Measurements from ENCODE around the gene CCDC158. TPM values are rescaled to one million over a fixed set of nuclear protein-coding genes. Genes with fewer than 3 reads are reported as not detected.

CCDC158 gene
- total and polyA plus RNA-seq, 2 of the 8 experiments (the other 6 are each of a cell fraction or from before 2014, with no cell fraction given): not detected

GRCh38 chr4:76363556-76364290 is 57.2 kb downstream of the CCDC158 start:
- no peak overlapping the region for H3K14ac ChIP-seq (ENCODE audit: insufficient read length)
- no peaks in the 10 kb centered on the region for H3K79me2 ChIP-seq (ENCODE audit: control insufficient read depth in 1 of 2, insufficient read depth in 2 of 2, low read length in 2 of 2)
- H2AK5ac ChIP-seq (ENCODE audit: low read depth, low read length): no peak overlapping the region
- no peak overlapping the region for H3K18ac ChIP-seq (ENCODE audit: extremely low read depth, low read length)
- H2BK5ac ChIP-seq (ENCODE audit: low read depth, low read length): no peak overlapping the region
- no peak overlapping the region for H3K4me2 ChIP-seq (ENCODE audit: insufficient read depth in 1 of 2, low read depth in 2 of 2, low read length in 2 of 2)
- H4K91ac ChIP-seq (replicated peaks; ENCODE audit: insufficient read length, low read length): no peak overlapping the region
- ChIA-PET POLR2A (ENCODE audit: partially characterized antibody) (no interaction called here), CTCF (ENCODE audit: partially characterized antibody) (interaction anchor here (0.9 to 3.0 kb wide), 4 partner anchors 9 to 23 kb away, joined by 3 to 21 read pairs (median 3); no protein-coding TSS in a partner anchor)
- H3K27me3 ChIP-seq (replicated peaks in 1 of 4; ENCODE audit: control insufficient read depth in 3 of 4, extremely low read depth in 1 of 4, insufficient read depth in 3 of 4, low read length in 3 of 4): no peaks in the 10 kb centered on the region
- H3K23me2 ChIP-seq (ENCODE audit: low read depth, low read length): no peaks in the 10 kb centered on the region
- H4K8ac ChIP-seq (ENCODE audit: extremely low read depth, insufficient read depth, low read length): no peak overlapping the region
- no peak overlapping the region for H3K23ac ChIP-seq (ENCODE audit: insufficient read length)
- no peaks in the 10 kb centered on the region for H4K20me1 ChIP-seq (replicated peaks in 1 of 2; ENCODE audit: control insufficient read depth in 1 of 2, insufficient read depth in 2 of 2, low read length in 2 of 2)
- no peak overlapping the region for H2AFZ ChIP-seq (ENCODE audit: low read length)
- H2BK20ac ChIP-seq (ENCODE audit: low read length): no peak overlapping the region
- DNase-seq (ENCODE audit: low read depth in 1 of 2, low spot score in 2 of 2) (no peak), FAIRE-seq (no peak)
- H3K36me3 ChIP-seq (ENCODE audit: control insufficient read depth in 2 of 4, insufficient read depth in 4 of 4, low read length in 3 of 4): no peaks in the 10 kb centered on the region
- no peak overlapping the region for H2BK120ac ChIP-seq (replicated peaks; ENCODE audit: low read depth, low read length)
- H3K4me1 ChIP-seq (replicated peaks in 1 of 4; ENCODE audit: control insufficient read depth in 3 of 4, insufficient read depth in 4 of 4, low read length in 3 of 4): no peaks in the 10 kb centered on the region
- H2BK15ac ChIP-seq (ENCODE audit: low read length): no peak overlapping the region
- no peaks in the 10 kb centered on the region for H3K79me1 ChIP-seq (ENCODE audit: low read depth, low read length)
- H3K4me3 ChIP-seq (ENCODE audit: extremely low read depth in 1 of 4, insufficient read depth in 2 of 4, low read depth in 3 of 4, low read length in 4 of 4): no peak overlapping the region
- H4K5ac ChIP-seq (ENCODE audit: insufficient read length, low read depth, low read length): no peak overlapping the region
- H3K56ac ChIP-seq (replicated peaks; ENCODE audit: insufficient read length, low read depth, low read length): no peak overlapping the region
- no peak overlapping the region for H2BK12ac ChIP-seq (ENCODE audit: low read depth, low read length)
- no peak overlapping the region for H3K9ac ChIP-seq (replicated peaks in 1 of 4; ENCODE audit: extremely low read depth in 1 of 4, low read depth in 3 of 4, low read length in 3 of 4)
- WGBS, 2 experiments (ENCODE audit: extremely low coverage in 1 of 2, insufficient coverage in 1 of 2, insufficient read length in 1 of 2, insufficient replicate concordance in 2 of 2, low coverage in 1 of 2, low lambda C conversion rate in 2 of 2, missing lambda C conversion rate in 1 of 2): 94% methylated on average over 6 of the region's 6 CpGs; no CpG with 5 or more reads in 1 of the 2 experiments
- peaks cover 7 to 9% of the 10 kb centered on the region in 2 experiments; a peak in 3 of 4 replicates for H3K9me3 ChIP-seq (ENCODE audit: insufficient read depth in 2 of 2, low read depth in 1 of 2, low read length in 1 of 2)
- no peak overlapping the region for H3K4ac ChIP-seq (replicated peaks; ENCODE audit: insufficient read length, low read depth, low read length)
- no peak overlapping the region for H3K27ac ChIP-seq (ENCODE audit: low read depth, low read length)
- TF ChIP-seq ZNF274 (IDR thresholded peaks at IDR 0.05; ENCODE audit: borderline replicate concordance, extremely low read depth, low read length) (no peak), POLR2A (IDR thresholded peaks at IDR 0.05; ENCODE audit: control extremely low read depth in 1 of 2, low read depth in 2 of 2, low read length in 2 of 2) (no peak), HDAC2 (IDR thresholded peaks at IDR 0.05; ENCODE audit: borderline replicate concordance in 1 of 2, low read depth in 2 of 2, low read length in 2 of 2) (no peak), SIX5 (IDR thresholded peaks at IDR 0.05; ENCODE audit: low read depth, low read length) (no peak), HDAC6 (IDR thresholded peaks at IDR 0.05; ENCODE audit: low read depth, low read length) (no peak)

Data from H1 (cell line).